HepG2 (cell line): ENCODE measurements around the gene PDLIM7. TPM values are rescaled to one million over a fixed set of nuclear protein-coding genes. Genes with fewer than 3 reads are reported as not detected.

ENCODE experiments used
- BRD4 ChIP-seq: sonication (generic); formaldehyde crosslinking; IDR thresholded peaks from 2 replicates; pipeline ENCODE4 v1.4.0; 2020; ENCODE audit warnings: missing genetic modification reagents
- CBFB ChIP-seq: sonication (generic); formaldehyde crosslinking; IDR thresholded peaks from 2 replicates; pipeline ENCODE4 v1.4.0; 2020; ENCODE audit warnings: missing genetic modification reagents
- DNMT3B ChIP-seq: conservative IDR thresholded peaks from 2 replicates; pipeline ENCODE4 v1.6.1; 2016; ENCODE audit warnings: missing biosample characterization, control low read depth
- POLR2A ChIP-seq, 2 experiments: IDR thresholded peaks; 2 replicates each; pipeline ENCODE4 v1.6.1; 2011; ENCODE audit warnings: low read depth in 2 of 2, low read length in 2 of 2, mild to moderate bottlenecking in 1 of 2, moderate library complexity in 1 of 2; ENCODE audit not compliant: insufficient read depth in 1 of 2
- SKI ChIP-seq: fragments of 450-650 bp; IDR thresholded peaks from one replicate; pipeline ENCODE4 v1.6.1; 2018; ENCODE audit warnings: mild to moderate bottlenecking; ENCODE audit not compliant: partially characterized antibody
- SMAD3 ChIP-seq: sonication (generic); formaldehyde crosslinking; IDR thresholded peaks from 2 replicates; pipeline ENCODE4 v1.4.0; 2020; ENCODE audit warnings: missing genetic modification reagents
- THAP11 ChIP-seq: IDR thresholded peaks from 2 replicates; pipeline ENCODE4 v1.6.1; 2016; ENCODE audit warnings: missing biosample characterization, missing genetic modification reagents
- polyA plus RNA-seq, 8 experiments: library from polyadenylated mRNA; depleted of rRNA in 3 of 8; stranded (reverse) in 7 of 8; unstranded in 1 of 8; fragments of >200 nt; fragmentation: Illumina TruSeq in 4 of 8; extraction: Trizol in 4 of 8; gene quantifications; 2 replicates each; pipeline versions ENCODE4 v1.2.1 to v1.2.3, GENCODE V29; 2011 to 2016; ENCODE audit warnings: low read depth in 4 of 8, missing spikeins in 1 of 8, mixed read lengths in 1 of 8; ENCODE audit not compliant: insufficient read depth in 1 of 8
- total RNA-seq, 5 experiments: library from RNA; depleted of rRNA; stranded (reverse); fragments of >200 nt; fragmentation: Illumina TruSeq; extraction: Trizol; gene quantifications; 2 replicates each; pipeline ENCODE4 v1.2.3, GENCODE V29; 2016; ENCODE audit warnings: low read depth in 1 of 5
- TF ChIP-seq, protein P1 (sequence below): sonication (generic); formaldehyde crosslinking; IDR thresholded peaks from one replicate; pipeline ENCODE4 v1.5.1; 2020; ENCODE audit warnings: mild to moderate bottlenecking, missing genetic modification reagents; ENCODE audit errors: not compliant biosample characterization
- TF ChIP-seq, protein P2 (sequence below): sonication (generic); formaldehyde crosslinking; IDR thresholded peaks from 2 replicates; pipeline ENCODE4 v1.4.0; 2020; ENCODE audit warnings: missing genetic modification reagents
- TF ChIP-seq, protein P3 (sequence below): sonication (generic); formaldehyde crosslinking; IDR thresholded peaks from 2 replicates; pipeline ENCODE4; 2020; ENCODE audit warnings: missing genetic modification reagents, mild to moderate bottlenecking, borderline replicate concordance
- TF ChIP-seq, protein P4 (sequence below): sonication (generic); formaldehyde crosslinking; IDR thresholded peaks from 2 replicates; pipeline ENCODE4 v1.5.0; 2020; ENCODE audit warnings: missing genetic modification reagents
- TF ChIP-seq, protein P5 (sequence below): sonication (generic); formaldehyde crosslinking; IDR thresholded peaks from 2 replicates; pipeline ENCODE4 v1.4.0; 2020; ENCODE audit warnings: missing genetic modification reagents, borderline replicate concordance
- TF ChIP-seq, protein P6 (sequence below): fragments of 450-650 bp; IDR thresholded peaks from 2 replicates; pipeline ENCODE4 v1.6.1; 2017

PDLIM7 gene
- total and polyA plus RNA-seq, 2 of the 13 experiments (the other 11 are each of a cell fraction or from before 2014, with no cell fraction given) = 21.1 to 31.3 TPM

DNA sequence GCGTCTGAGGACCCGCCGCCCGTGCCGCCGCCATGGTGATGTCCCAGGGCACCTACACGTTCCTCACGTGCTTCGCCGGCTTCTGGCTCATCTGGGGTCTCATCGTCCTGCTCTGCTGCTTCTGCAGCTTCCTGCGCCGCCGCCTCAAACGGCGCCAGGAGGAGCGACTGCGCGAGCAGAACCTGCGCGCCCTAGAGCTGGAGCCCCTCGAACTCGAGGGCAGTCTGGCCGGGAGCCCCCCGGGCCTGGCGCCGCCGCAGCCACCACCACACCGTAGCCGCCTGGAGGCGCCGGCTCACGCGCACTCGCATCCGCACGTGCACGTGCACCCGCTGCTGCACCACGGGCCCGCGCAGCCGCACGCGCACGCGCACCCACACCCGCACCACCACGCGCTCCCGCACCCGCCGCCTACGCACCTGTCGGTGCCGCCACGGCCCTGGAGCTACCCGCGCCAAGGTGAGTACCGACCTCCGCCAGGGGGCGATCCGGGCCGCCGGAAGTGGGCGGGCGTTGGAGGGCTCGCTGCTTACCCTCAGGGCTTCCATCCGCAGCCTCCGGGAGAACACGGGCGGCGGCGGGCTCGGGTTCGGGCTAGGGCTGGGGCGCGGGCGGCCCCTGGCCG, 42.3 kb downstream of the PDLIM7 start (continued):
- TF ChIP-seq, protein P1, sequence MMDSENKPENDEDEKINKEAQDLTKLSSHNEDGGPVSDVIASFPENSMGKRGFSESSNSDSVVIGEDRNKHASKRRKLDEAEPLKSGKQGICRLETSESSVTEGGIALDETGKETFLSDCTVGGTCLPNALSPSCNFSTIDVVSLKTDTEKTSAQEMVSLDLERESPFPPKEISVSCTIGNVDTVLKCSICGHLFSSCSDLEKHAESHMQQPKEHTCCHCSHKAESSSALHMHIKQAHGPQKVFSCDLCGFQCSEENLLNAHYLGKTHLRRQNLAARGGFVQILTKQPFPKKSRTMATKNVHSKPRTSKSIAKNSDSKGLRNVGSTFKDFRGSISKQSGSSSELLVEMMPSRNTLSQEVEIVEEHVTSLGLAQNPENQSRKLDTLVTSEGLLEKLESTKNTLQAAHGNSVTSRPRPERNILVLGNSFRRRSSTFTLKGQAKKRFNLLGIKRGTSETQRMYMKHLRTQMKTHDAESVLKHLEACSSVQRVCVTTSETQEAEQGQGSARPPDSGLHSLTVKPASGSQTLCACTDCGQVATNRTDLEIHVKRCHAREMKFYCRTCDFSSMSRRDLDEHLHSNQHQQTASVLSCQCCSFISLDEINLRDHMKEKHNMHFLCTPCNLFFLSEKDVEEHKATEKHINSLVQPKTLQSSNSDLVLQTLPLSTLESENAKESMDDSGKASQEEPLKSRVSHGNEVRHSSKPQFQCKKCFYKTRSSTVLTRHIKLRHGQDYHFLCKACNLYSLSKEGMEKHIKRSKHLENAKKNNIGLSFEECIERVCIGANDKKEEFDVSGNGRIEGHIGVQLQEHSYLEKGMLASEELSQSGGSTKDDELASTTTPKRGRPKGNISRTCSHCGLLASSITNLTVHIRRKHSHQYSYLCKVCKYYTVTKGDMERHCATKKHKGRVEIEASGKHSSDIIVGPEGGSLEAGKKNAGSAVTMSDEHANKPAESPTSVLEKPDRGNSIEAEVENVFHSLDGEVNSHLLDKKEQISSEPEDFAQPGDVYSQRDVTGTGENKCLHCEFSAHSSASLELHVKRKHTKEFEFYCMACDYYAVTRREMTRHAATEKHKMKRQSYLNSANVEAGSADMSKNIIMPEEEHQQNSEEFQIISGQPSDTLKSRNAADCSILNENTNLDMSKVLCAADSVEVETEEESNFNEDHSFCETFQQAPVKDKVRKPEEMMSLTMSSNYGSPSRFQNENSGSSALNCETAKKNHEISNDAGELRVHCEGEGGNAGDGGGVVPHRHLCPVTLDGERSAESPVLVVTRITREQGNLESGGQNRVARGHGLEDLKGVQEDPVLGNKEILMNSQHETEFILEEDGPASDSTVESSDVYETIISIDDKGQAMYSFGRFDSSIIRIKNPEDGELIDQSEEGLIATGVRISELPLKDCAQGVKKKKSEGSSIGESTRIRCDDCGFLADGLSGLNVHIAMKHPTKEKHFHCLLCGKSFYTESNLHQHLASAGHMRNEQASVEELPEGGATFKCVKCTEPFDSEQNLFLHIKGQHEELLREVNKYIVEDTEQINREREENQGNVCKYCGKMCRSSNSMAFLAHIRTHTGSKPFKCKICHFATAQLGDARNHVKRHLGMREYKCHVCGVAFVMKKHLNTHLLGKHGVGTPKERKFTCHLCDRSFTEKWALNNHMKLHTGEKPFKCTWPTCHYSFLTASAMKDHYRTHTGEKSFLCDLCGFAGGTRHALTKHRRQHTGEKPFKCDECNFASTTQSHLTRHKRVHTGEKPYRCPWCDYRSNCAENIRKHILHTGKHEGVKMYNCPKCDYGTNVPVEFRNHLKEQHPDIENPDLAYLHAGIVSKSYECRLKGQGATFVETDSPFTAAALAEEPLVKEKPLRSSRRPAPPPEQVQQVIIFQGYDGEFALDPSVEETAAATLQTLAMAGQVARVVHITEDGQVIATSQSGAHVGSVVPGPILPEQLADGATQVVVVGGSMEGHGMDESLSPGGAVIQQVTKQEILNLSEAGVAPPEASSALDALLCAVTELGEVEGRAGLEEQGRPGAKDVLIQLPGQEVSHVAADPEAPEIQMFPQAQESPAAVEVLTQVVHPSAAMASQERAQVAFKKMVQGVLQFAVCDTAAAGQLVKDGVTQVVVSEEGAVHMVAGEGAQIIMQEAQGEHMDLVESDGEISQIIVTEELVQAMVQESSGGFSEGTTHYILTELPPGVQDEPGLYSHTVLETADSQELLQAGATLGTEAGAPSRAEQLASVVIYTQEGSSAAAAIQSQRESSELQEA (CRISPR knock-in tag) = peak; percentile 82
- TF ChIP-seq, protein P2, sequence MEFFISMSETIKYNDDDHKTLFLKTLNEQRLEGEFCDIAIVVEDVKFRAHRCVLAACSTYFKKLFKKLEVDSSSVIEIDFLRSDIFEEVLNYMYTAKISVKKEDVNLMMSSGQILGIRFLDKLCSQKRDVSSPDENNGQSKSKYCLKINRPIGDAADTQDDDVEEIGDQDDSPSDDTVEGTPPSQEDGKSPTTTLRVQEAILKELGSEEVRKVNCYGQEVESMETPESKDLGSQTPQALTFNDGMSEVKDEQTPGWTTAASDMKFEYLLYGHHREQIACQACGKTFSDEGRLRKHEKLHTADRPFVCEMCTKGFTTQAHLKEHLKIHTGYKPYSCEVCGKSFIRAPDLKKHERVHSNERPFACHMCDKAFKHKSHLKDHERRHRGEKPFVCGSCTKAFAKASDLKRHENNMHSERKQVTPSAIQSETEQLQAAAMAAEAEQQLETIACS (CRISPR knock-in tag) = peak; percentile 97
- TF ChIP-seq CBFB (CRISPR knock-in tag) (0 out of 2 replicates have a peak, but pooled peaks have one; percentile 37), DNMT3B (CRISPR knock-in tag) (no peak), POLR2A (IDR thresholded peaks at IDR 0.05; ENCODE audit: insufficient read depth in 1 of 2, low read depth in 2 of 2, low read length in 2 of 2) (peak in 1 of 2 experiments; percentile 35; a peak in 2 of 4 replicates), SMAD3 (CRISPR knock-in tag) (0 out of 2 replicates have a peak, but pooled peaks have one; percentile 30), BRD4 (no peak), THAP11 (CRISPR knock-in tag) (peak; percentile 83), SKI (no peak)
- TF ChIP-seq, protein P3, sequence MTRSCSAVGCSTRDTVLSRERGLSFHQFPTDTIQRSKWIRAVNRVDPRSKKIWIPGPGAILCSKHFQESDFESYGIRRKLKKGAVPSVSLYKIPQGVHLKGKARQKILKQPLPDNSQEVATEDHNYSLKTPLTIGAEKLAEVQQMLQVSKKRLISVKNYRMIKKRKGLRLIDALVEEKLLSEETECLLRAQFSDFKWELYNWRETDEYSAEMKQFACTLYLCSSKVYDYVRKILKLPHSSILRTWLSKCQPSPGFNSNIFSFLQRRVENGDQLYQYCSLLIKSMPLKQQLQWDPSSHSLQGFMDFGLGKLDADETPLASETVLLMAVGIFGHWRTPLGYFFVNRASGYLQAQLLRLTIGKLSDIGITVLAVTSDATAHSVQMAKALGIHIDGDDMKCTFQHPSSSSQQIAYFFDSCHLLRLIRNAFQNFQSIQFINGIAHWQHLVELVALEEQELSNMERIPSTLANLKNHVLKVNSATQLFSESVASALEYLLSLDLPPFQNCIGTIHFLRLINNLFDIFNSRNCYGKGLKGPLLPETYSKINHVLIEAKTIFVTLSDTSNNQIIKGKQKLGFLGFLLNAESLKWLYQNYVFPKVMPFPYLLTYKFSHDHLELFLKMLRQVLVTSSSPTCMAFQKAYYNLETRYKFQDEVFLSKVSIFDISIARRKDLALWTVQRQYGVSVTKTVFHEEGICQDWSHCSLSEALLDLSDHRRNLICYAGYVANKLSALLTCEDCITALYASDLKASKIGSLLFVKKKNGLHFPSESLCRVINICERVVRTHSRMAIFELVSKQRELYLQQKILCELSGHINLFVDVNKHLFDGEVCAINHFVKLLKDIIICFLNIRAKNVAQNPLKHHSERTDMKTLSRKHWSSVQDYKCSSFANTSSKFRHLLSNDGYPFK (CRISPR knock-in tag) = no peak; the same call in 1 of the 2 replicates
- TF ChIP-seq, protein P4, sequence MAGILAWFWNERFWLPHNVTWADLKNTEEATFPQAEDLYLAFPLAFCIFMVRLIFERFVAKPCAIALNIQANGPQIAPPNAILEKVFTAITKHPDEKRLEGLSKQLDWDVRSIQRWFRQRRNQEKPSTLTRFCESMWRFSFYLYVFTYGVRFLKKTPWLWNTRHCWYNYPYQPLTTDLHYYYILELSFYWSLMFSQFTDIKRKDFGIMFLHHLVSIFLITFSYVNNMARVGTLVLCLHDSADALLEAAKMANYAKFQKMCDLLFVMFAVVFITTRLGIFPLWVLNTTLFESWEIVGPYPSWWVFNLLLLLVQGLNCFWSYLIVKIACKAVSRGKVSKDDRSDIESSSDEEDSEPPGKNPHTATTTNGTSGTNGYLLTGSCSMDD = no peak
- TF ChIP-seq, protein P5, sequence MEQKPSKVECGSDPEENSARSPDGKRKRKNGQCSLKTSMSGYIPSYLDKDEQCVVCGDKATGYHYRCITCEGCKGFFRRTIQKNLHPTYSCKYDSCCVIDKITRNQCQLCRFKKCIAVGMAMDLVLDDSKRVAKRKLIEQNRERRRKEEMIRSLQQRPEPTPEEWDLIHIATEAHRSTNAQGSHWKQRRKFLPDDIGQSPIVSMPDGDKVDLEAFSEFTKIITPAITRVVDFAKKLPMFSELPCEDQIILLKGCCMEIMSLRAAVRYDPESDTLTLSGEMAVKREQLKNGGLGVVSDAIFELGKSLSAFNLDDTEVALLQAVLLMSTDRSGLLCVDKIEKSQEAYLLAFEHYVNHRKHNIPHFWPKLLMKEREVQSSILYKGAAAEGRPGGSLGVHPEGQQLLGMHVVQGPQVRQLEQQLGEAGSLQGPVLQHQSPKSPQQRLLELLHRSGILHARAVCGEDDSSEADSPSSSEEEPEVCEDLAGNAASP = peak; percentile 53; the same call in 1 of the 2 replicates
- TF ChIP-seq, protein P6, sequence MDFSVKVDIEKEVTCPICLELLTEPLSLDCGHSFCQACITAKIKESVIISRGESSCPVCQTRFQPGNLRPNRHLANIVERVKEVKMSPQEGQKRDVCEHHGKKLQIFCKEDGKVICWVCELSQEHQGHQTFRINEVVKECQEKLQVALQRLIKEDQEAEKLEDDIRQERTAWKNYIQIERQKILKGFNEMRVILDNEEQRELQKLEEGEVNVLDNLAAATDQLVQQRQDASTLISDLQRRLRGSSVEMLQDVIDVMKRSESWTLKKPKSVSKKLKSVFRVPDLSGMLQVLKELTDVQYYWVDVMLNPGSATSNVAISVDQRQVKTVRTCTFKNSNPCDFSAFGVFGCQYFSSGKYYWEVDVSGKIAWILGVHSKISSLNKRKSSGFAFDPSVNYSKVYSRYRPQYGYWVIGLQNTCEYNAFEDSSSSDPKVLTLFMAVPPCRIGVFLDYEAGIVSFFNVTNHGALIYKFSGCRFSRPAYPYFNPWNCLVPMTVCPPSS = no peak
